HG02623 (cell line): ENCODE measurements around the gene TUBB.
"Not testable (repeated sequence)": the region's sequence is repeated elsewhere in the genome, so short reads cannot be mapped to it uniquely, and the experiment has no call there.

Source experiments
- ATAC-seq: cut with Tn5 transposase; IDR thresholded peaks from one replicate; pipeline ENCODE4 v1.9.1; 2021; ENCODE audit warnings: moderate library complexity; ENCODE audit not compliant: unreplicated experiment

Gene TUBB

DNA sequence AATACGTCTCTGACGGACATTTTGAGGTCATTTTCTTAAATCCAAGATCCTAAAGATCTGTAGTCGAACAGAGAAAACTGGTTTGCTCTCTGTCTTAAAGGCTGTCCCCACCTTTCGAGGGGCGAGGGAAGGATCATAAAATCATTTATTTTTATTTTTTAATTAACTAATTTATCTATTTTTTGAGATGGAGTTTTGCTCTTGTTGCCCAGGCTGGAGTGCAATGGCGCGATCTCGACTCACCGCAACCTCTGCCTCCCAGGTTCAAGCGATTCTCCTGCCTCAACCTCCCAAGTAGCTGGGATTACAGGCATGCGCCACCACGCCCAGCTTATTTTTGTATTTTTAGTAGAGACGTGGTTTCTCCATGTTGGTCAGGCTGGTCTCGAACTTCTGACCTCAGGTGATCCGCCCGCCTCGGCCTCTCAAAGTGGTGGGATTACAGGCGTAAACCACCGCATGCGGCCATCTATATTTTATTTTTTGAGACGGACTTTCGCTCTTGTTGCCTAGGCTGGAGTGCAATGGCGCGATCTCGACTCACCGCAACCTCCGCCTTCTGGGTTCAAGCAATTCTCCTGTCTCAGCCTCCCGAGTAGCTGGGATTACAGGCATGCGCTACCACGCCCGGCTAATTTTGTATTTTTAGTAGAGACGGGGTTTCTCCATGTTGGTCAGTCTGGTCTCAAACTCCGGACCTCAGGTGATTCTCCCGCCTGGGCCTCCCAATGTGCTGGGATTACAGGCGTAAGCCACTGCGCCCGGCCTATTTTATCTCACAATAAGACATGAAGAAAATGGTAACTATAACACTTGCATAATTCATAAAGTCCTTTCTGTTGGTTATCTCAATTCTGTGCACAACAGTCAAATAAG is 2.1 kb upstream of the TUBB start:
- not testable (repeated sequence) for ATAC-seq

DNA sequence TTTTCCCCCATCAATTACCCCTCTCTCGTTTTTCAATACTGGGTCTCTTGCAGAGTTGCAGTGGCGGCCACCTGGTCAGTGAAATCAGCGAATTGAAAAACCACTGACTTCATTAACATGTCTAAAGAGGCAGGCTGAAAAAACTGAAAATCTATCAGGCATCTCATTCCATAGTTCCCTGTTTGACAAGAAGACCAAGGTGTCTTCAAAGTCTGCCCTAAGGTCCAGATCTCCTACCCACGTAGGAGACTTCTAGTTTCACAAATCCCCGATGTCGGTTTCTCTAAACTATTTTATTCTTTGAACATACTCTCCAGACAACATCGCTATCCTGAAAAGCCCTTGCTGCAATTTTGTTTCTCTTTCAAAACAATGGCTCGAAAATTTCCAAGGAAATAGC is 796 bp upstream of the TUBB start:
- ATAC-seq: no peak

DNA sequence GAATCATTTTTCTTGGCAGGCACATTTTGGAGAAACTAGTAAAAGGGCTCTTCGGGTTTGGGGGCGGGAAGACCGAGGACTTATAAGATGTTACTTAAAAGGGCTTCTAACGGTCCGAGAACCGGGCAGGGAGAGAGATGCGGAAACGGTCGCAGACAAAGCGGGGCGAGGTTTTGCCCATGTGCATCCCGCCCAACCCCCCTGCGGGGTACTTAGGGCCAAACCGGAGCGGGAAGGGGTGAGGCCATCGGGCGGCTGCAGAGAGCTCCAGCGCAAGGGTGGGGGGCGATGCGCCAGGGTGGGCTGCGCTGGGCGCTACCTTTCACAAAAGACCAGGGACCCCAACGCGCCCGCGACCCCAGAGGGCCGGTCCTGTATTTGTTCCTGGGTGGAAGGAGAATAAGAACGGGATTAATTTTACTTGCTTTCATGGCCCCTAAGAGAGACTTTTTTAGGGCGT is 616 bp downstream of the TUBB start:
- ATAC-seq: no peak

DNA sequence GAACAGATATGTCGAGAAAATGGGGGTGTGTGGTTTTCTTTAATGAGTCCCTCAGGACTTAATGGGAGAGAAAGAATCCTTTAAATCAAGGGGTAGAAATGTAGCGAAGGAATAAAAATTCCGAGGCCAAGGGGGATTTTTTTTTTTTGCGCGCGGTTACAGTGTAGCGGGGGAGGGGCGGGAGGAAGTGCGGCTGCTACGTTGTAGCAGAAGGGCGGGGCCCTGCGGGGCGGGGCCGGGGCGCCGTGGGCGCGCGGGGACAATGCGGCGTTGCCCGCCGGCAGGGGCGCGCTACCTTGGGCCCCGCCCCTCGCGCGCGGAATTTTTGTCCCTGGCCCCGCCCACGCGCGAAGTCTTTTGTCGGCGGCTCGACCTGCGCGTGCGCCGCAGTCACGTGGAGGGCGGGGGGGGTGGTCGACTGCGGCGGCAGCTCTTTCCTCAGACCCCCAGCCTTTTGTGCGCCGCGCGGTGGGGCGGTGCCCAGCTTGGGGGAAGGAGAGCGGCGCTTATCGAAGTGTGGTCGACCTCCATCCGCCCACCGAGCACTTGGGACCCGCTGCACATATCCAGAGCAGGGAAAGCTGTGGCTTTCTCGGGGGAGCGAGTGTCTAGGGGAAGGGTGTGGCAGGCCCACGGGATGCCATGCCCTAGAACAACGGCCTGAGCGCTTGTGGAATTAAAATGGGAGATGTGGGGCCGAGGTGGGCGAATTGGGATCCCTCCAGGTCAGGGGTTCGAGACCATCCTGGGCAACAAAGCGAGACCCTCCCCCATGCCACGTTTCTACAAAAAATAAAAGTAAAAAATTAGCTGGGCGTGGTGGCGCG is 1.3 kb downstream of the TUBB start:
- peak; percentile 24 for ATAC-seq

DNA sequence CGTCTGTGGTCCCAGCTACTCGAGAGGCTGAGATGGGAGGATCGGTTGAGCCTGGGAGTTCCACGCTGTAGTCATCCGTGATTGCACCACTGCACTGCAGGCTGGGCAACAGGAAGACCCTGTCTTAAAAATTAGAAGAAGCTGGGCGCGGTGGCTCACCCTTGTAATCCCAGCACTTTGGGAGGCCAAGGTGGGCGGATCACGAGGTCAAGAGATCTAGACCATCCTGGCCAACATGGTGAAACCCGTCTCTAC is 1.8 kb downstream of the TUBB start:
- ATAC-seq: not testable (repeated sequence)

DNA sequence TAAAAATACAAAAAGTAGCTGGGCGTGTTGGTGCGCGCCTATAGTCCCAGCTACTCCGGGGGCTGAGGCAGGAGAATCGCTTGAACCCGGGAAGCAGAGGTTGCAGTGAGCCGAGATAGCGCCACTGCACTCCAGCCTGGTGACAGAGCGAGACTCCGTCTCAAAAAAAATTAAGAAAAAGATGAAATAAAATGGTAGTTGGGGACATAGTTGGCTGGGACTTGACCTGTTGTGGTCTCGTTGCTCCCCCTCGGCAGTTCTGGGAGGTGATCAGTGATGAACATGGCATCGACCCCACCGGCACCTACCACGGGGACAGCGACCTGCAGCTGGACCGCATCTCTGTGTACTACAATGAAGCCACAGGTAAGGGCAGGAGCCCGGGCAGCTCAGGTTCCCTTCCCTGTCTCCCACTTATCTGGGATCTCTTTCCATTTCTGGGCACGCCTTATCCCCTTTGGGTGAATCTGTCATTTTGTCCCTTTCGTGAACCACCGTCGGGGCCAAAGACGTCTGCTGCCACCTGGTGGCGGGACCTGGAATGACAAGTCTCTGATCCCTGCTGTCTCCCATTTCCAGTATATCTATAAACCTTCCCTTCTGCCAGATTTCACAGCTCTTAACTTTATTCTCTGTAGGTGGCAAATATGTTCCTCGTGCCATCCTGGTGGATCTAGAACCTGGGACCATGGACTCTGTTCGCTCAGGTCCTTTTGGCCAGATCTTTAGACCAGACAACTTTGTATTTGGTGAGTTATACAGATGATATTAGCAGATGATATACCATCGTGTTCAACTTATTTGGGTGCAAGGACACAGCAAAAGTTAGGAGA is 2.3 kb downstream of the TUBB start:
- no peak for ATAC-seq

DNA sequence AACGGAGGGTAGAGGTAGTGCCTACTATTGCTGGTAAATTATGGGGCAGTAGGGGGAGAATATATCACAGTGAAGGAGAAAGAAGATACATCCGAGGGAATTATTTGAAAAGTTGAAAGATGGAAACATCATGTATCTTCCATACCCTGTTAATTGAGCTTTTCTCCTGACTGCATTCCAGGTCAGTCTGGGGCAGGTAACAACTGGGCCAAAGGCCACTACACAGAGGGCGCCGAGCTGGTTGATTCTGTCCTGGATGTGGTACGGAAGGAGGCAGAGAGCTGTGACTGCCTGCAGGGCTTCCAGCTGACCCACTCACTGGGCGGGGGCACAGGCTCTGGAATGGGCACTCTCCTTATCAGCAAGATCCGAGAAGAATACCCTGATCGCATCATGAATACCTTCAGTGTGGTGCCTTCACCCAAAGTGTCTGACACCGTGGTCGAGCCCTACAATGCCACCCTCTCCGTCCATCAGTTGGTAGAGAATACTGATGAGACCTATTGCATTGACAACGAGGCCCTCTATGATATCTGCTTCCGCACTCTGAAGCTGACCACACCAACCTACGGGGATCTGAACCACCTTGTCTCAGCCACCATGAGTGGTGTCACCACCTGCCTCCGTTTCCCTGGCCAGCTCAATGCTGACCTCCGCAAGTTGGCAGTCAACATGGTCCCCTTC is 3.1 kb downstream of the TUBB start:
- ATAC-seq: not testable (repeated sequence)

DNA sequence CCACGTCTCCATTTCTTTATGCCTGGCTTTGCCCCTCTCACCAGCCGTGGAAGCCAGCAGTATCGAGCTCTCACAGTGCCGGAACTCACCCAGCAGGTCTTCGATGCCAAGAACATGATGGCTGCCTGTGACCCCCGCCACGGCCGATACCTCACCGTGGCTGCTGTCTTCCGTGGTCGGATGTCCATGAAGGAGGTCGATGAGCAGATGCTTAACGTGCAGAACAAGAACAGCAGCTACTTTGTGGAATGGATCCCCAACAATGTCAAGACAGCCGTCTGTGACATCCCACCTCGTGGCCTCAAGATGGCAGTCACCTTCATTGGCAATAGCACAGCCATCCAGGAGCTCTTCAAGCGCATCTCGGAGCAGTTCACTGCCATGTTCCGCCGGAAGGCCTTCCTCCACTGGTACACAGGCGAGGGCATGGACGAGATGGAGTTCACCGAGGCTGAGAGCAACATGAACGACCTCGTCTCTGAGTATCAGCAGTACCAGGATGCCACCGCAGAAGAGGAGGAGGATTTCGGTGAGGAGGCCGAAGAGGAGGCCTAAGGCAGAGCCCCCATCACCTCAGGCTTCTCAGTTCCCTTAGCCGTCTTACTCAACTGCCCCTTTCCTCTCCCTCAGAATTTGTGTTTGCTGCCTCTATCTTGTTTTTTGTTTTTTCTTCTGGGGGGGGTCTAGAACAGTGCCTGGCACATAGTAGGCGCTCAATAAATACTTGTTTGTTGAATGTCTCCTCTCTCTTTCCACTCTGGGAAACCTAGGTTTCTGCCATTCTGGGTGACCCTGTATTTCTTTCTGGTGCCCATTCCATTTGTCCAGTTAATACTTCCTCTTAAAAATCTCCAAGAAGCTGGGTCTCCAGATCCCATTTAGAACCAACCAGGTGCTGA is 3.9 kb downstream of the TUBB start:
- ATAC-seq: not testable (repeated sequence)

DNA sequence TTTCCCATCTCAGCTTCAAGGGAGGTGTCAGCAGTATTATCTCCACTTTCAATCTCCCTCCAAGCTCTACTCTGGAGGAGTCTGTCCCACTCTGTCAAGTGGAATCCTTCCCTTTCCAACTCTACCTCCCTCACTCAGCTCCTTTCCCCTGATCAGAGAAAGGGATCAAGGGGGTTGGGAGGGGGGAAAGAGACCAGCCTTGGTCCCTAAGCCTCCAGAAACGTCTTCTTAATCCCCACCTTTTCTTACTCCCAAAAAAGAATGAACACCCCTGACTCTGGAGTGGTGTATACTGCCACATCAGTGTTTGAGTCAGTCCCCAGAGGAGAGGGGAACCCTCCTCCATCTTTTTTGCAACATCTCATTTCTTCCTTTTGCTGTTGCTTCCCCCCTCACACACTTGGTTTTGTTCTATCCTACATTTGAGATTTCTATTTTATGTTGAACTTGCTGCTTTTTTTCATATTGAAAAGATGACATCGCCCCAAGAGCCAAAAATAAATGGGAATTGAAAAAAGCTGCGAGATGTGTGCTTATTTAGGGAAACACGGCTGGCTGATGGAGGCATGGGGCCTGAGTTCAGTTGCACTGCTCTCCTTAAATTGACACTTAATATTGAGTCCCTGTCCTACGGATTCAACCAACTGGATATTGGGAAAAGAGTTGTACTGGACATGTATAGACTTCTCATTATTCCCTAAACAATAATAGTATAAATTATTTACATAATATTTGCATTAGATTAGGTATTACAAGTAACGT is 4.9 kb downstream of the TUBB start:
- no peak for ATAC-seq

DNA sequence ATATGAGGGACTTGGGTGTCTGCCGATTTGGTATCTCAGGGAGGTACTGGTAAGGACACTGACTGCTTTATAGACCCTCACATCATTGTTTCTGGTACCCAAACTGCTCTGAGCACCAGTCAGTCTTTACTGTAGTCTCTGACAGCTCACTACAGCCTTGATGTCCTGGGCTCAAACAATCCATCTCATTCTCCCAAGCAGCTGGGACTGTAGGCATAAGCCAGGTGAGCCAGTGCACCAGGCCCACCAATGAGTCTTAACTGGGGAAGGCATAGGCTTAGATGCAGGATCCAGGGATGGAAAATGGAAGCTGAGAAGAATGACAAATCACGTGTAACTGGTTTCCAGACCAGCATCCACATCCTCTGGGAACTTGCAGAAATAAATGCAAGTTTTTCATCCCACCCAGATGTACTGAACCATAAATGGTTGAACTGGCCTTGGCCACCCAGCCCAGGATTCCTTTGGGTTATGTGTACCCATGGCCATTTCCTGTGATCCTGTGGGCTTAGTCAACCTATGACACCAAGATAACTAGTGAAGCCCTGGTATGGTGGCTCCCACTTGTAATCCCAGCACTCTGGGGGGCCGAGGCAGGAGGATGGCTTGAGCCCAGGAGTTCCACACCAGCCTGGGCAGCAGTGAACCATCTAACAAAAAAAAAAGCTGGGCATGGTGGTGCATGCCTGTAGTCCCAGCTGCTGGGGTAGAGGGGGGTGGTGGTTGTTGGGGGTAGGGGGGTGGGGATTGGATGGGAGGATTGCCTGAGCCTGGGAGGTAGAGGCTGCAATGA is 5.8 kb downstream of the TUBB start:
- ATAC-seq: no peak

DNA sequence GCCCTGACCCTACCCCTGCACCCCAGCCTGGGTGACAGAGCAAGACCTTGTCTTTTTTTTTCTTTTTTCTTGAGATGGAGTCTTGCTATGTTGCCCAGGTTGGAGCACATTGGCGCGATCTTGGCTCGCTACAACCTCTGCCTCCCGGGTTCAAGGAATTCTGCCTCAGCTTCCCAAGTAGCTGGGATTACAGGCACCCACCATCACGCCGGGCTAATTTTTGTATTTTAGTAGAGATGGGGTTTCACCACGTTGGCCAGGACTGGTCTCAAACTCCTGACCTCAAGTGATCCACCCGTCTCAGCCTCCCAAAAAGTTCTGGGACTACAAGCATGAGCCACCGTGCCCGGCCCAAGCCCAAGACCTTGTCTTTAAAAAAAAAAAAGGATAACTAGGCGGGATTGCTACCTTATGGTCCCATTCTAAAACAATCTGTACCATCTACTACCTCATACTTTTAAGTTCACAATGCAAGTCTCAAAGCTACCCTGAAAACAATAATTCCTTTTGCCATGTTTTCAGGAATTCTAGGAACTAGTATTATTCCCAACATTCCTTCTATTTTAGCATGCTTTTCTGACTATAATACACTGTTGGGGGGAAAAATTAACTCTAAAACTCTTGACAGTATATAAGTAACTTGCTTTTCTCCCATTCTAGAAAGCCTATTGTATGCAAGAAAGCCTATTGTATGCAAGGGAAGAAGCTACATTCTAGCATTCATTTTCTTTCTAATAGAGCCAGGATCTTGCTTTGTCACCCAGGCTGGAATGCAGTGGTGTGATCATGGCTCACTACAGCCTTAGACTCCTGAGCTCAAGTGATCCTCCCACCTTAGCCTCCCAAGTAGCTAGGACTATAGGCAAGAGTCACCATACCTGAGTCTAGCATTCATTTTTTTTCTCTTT is 6.6 kb downstream of the TUBB start:
- no peak for ATAC-seq

DNA sequence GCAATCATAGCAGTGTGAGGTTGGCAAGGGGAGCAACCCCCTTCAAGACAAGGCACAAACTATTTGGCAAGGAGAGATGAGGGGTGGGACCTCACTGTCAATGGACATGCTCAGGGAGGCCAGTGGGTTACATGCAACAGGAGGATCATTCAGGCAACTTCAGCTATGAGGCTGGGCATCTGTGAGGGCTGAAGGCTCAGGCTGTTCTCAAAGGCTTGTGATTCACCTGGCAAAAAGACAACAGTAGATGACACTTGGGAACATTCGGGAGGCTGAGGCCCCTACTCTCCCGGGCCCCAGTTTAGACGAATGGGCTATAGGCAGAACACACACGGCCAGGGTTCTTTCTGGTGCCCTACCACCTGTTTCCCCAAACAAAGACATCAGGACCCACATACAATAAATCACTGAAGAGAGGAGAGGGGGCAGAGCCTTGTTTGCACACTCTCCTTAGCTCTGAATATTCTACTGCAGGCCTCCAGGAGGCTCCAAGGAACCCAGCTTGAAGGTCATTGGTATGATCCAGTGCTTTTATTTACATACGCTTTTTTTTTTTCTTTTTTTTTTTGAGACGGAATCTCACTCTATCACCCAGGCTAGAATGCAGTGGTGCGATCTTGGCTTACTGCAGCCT is 7.9 kb downstream of the TUBB start:
- ATAC-seq: no peak

DNA sequence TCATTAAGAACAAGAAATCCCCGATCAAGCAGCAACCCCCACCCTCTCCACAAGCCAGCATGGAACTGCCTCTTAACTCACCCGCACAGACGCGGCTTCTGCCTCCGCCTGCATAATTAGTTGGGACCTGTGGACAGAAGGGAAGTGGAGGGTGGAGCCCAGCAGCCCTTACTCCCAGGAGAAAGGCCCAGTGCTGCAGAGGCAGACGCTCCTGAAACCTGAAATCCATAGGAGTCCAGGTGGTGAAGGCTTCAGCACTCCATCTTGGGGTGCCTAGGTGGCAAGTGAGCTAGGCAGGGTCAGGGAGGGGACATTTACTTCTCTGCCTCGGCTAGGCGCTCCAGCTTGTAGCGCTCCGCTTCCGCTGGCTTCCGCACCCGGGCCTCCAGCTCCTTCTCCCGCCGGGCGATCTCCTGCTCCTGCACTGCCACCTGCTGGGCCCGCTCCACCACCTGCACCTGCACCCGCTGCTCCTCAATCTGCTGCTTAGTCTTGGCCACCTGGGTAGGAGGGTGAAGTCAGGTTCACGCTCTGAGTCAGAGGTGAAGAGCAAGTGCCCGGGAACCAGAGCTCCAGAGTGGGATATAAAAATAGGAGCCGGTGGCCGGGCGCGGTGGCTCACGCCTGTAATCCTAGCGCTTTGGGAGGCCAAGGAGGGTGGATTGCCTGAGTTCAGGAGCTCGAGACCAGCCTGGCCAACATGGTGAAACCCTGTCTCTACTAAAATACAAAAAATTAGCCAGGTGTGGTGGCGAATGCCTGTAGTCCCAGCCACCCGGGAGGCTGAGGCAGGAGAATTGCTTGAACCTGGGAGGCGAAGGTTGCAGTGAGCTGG is 10.7 kb downstream of the TUBB start:
- no peak for ATAC-seq

DNA sequence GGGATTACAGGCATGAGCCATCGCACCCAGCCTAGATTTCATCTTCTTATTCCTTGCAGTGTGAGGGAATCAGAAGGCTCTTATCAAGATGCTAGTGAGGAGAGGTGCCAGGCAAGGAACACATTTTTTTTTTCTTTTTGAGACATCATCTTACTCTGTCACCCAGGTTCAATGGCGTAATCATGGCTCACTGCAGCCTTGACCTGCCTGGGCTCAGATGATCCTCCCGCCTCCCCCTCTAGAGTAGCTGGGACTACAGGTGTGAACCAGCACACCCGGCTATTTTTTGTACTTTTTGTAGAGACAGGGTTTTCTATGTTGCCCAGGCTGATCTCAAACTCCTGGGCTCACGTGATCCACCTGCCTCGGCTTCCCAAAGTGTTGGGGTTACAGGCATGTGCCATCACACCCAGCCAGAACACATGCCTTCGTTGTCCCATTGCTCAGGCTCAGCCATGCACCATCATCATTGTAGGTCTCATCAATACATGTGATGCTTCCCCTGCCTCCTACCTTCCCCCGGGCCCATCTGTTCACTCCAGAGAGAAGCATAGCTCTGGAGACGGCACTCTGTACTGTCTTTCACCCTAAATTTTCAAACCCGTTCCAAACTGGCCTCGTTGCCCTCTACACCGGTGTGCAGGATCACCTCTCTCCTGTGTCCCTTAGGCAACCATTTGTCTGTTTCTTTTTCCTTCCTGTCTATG is 12.2 kb downstream of the TUBB start:
- ATAC-seq: no peak

DNA sequence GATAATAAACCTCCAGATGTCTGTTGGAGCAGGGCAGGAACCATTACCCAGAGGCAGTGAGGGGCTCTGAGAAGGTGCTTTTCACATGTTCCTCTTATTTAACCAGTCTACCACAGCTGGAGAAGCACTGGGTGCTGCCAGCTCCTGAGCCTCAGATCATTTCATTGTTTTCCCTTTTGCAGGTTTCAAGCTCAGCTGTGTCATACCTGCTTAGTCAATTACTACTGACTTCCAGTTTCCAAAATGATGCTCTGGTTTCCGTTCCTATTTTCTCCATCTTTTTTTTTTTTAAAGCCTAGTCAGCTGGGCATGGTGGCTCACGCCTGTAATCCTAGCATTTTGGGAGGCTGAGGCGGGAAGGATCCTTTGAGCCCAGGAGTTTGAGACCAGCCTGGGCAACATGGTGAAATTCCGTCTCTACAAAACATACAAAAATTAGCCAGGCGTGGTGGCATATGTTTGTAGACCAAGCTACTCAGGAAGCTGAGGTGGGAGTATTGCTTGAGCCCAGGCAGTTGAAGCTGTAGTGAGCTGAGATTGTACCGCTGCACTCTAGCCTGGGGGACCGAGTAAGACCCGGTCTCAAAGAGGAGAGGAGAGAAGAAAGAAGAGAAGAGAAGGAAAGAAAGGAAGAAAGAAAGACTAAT is 15.6 kb downstream of the TUBB start:
- no peak for ATAC-seq
